IPS-18c (cell line): Measurements from ENCODE around the gene KCNH3.

Experiments used
- H3K4me3 ChIP-seq: 2 replicates; pipeline ENCODE4 v1.7.0; 2013; ENCODE audit warnings: low read depth, mild to moderate bottlenecking, low read length, moderate library complexity; ENCODE audit not compliant: insufficient read depth
- H3K9me3 ChIP-seq: one replicate; pipeline ENCODE4 v1.6.1; 2013; ENCODE audit warnings: mild to moderate bottlenecking, low read length, moderate library complexity; ENCODE audit not compliant: control insufficient read depth, insufficient read depth

KCNH3 gene

DNA sequence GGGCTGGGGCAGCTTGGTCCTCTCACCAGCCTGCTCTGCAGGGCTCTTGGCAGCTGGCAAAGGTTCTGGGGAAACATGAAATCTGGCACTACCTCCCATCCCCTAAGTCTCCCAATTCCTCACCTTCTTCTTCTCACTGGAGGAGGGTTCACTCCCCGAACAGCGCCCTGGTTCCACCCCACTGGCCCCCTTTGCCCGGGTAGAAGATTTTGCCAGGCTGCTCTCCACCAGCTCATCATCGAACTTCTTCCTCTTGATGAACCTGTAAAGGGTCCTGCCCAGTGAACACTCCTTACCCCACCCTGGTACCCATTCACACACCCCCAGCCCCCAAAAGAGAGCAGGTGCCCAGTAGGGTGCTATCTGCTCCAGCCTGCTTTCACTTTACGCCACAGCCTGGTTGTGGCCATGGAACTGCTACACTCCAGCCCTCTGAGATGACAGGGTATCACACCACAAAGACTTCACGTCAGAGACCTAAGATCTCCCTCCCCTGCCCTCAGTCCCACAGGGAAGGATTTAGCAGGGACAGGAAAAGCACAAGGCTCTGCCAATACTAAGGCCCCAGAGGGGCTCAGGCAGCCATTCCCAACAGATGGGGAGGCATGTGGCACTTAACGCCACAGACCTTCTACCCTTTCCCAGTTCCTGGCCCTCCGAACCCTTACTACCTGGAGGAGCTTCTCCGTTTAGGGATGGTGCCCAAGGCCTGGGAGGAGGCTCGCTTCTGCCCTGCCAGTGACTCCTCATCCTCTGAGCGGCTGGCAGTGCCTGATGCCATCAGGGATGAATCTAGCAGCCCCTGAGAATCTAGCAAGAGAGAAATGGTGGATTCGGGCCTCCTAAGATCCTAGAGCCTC, 26.8 kb downstream of the KCNH3 start:
- H3K9me3 ChIP-seq = no peaks in the 10 kb centered on the region
- no peak overlapping the region for H3K4me3 ChIP-seq

DNA sequence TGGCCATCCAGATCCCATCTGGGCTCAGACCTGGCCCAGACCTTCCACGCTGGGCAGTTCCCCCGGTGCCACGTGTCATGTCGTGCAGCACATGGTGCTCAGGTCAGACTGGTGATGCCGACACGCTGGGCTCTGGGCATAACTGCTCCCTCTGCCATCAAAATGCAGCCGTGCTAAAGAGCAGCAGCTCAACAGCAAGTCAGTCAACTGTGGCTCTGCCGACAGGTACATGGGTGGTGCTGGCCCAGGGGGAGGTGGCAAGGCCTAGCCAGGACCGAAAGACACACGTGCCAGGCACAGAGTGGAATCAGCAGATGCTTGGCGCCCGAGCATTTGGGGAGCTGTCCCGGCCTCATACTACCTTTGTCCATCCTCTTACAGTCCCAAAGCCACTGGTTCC, 27.5 kb downstream of the KCNH3 start:
- H3K4me3 ChIP-seq = no peak overlapping the region
- no peaks in the 10 kb centered on the region for H3K9me3 ChIP-seq

DNA sequence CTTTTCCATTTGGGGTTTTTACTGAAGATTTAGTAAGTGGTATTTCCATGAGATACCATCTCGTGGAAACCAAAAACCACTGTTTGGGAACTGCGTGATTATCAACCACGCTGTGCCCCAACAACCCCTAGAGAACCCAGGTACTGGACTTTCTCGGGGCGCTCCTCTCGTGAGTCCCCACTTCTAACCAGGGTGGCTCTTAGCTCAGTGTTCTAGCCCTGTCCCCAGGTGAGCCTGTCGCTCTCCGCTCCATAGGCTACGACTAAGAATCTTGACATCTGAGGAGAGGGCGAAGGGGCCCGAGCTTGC, 28.4 kb downstream of the KCNH3 start:
- H3K9me3 ChIP-seq = no peaks in the 10 kb centered on the region
- peak overlapping the region; percentile 71 for H3K4me3 ChIP-seq

DNA sequence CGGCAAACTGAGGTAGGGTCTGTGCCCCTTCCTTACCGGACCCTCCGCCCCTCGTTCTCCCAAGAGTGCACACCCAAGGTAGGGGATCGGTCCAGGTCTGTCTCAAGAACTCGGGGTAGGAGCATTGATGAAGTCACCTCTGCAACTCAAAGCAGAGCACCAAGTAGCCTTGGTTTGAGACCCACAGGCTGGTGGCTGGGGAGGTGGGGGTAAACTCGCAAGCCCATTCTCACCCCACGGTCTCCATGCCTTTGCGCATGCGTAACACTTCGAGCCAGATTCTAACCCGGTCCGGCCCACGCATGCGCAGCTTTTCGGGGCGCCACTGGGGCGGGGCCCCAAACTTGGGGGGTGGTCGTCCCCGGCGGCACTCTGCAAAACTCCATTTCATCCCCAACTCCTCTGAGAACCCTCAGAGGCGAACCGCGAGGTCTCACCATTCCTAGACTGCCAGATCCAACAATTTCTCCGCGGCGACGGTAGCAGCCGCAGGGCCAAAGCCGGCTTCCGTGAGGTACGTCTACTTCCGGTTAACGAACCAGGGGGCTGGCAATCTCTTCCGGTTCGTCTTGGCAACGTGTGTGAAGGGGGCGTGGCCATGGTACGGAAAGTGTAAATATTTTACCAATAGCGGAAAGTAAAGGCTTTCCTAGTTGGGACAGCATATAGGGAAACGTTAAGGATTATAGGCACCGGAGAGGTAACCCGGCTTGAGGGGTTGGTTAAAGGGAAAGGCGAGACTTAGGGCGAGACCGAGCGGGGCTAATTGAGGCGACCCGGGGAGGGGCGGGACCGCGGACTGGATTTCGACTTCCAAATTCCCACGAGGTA, 29.0 kb downstream of the KCNH3 start, which contains the start of gene MCRS1:
Gene MCRS1 (minus strand): TSS at position 532 of the 831 bp plus-strand sequence. CDS start 1,411 bp downstream, outside the sequence.
- no peaks in the 10 kb centered on the region for H3K9me3 ChIP-seq
- H3K4me3 ChIP-seq = peak within 1 kb of the TSS; percentile 71

DNA sequence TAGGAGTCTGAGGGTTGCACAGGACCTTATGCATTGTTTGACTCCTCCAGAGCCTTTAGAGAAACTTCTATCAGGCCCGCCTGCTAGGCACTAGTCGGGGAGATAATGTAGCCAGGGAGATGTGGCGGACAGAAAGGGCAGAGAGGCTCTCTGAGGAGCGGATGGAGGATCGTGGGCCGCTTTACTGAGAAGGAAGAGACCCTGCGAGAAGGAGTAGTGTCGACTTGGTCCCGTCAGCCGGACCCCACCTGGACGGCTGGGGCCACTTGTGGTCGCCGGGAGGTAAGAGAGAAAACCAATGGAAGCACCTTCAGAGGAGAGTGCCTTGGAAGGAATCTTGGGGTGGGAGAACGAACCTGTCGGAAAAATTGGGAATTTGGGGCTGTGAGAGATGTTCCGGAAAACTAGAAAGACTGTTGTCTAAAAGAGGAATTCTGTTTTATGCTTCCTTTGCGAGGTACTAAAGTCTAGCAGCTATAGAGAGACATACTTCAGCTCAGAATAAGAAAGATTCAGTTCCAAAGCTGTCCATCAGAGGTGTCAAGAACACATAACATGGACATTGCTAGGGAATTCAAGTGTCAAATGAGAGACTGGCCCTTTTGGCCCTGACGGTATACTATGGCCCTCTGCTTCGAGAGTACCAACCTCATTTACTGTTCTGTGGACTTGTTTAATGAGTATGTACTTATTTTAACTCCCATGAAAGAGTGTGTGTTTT, 29.8 kb downstream of the KCNH3 start:
- H3K4me3 ChIP-seq = peak overlapping the region; percentile 71
- no peaks in the 10 kb centered on the region for H3K9me3 ChIP-seq

DNA sequence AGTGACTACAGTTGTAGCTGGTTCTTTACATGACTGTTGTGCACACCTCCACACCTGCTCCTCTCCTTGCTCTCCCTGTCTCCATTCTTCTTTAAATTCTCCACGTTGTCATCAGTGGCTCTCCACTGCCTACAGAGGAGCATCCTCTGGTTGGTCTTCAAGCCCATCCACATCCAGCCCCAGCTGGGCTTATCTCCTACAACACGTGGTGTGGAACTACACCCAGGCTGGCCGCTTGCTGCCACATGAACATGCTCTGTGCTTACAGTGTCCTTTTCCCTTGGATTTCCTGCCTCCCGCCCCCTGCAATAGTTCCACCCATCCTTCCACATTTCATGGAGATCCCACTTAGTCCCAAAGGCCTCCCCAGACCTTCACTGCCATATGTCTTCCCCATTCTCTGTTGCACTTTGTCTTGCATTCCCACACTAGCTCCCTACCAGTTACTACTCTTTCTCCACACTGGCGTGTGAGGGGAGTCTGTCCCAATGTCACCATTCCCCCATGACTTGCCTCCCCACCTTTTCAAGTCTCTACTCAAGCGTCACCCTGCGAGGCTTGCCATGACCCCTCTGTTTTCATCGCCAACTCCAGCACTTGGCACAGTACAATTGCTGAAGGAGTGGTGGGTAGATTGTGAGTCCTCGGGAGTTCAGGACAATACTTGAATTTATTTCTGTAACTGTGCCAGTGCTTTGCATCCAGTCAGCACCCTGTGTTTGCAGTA, 38.9 kb downstream of the KCNH3 start:
- Histone ChIP-seq H3K9me3 (no peaks in the 10 kb centered on the region), H3K4me3 (no peak overlapping the region)

DNA sequence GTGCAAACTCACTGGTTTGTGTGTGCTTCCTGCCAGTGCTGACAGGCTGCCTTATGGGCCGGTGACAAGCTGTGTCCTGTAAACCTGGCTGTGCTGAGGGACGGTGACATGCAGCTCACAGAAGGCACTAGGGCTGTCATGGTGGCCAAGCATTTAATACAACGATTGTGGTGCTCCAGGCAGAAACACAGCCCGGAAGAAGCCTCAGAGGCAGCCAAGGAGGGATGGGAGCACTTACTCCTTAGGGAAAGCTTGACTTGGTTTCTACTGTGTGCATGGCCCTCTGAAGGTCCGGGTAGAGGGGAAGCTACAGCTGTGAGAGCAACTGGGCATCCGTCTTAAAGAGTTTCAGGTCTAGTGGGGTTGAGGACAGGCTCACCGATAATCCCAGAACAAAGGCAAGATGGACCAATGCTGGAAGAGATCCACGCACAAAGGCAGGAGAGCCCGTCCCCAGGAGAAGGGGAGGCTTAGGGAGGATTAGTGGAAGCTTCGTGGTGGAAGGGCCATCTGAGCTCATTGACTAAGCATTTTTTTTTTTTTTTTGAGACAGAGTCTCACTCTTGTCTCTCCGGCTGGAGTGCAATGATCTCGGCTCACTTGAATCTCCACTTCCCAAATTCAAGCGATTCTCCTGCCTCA, 39.8 kb downstream of the KCNH3 start:
- H3K9me3 ChIP-seq = no peaks in the 10 kb centered on the region
- H3K4me3 ChIP-seq = no peak overlapping the region

DNA sequence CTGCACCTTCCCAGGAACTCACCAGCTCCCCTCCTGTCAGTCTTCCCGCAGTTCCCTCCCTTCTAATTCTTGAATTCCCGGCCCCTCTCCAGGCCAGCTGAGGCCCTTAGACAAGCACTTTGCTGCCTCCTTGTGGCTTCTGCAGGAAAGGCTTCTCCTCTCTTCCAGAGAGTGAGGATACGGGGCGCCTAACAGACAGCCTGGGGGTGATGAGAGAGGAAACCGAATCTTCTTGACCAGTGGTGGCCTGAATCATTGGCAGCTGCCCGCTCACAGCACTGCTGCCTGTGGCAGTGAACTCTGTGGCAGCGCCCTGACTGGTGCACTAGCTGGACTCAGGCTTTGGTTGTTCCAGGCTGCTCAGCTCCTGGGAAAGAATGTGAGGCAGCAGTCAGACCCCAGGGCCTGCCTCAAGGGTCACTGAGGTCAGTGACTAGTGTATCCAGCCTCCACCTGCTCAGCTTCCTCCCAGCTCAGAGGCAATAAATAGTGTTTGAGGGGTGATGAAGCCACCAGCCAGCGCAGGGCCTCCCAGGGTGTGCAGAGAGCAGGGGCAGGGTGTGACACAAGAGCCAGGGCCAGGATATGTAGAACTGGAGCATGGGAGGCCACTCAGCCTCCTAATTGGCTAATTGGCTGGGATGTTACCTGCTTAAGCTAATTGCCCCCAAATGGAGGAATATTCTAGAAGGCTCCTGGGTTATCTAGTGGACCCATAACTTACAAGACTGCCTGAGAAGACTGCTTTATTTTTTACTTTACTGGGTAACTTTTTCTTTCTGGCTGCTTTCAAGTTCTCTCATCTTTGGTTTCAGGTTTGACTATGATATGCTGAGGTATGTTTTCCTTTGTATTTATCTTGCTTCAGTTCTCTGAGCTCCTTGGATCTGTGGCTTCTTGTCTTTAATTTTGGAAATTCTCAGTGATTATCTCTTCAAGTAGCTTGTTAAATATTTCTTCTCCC, 42.0 kb downstream of the KCNH3 start:
- no peak overlapping the region for H3K4me3 ChIP-seq

DNA sequence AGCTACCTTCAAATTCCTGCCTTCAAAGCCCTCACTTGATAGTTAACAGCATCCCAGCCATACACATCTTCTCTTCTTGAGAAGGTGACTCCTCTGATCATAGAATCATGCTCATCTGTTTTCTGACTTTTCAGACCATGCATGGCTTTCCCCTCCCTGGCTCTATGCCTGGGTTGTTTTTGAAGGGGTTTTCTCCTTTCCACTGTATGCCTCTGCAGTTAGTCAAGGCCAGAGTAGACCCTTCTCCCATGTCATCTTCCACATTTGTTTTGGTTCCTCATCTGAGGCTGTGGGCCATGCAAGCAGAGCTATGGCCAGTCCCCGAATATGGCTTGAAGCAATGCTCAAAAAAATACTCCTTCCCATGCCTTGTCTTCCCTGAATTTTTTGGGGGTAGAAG, 43.4 kb downstream of the KCNH3 start:
- H3K9me3 ChIP-seq = no peaks in the 10 kb centered on the region
- H3K4me3 ChIP-seq = no peak overlapping the region

More for the DNA sequence above, 42.0 kb downstream of the KCNH3 start:
- no peaks in the 10 kb centered on the region for H3K9me3 ChIP-seq

DNA sequence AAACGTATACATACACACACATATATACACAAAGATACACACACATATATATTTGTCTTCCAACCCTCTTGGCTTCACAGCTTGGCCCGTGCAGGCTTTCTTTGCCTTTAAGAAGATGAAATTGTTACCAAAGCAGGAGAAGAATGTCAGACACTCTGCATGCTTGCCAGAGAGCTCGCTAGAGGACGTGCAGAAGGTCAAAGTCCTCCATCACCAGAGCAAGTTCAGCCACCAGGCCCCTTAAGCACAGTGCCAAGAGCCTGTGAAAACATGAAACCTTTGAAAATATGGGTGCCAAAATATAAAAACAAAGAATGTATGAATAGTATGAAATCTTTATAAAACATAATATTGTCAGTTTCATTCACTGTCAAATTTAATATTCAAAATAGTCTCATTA, 44.0 kb downstream of the KCNH3 start:
- H3K9me3 ChIP-seq = no peaks in the 10 kb centered on the region
- no peak overlapping the region for H3K4me3 ChIP-seq

DNA sequence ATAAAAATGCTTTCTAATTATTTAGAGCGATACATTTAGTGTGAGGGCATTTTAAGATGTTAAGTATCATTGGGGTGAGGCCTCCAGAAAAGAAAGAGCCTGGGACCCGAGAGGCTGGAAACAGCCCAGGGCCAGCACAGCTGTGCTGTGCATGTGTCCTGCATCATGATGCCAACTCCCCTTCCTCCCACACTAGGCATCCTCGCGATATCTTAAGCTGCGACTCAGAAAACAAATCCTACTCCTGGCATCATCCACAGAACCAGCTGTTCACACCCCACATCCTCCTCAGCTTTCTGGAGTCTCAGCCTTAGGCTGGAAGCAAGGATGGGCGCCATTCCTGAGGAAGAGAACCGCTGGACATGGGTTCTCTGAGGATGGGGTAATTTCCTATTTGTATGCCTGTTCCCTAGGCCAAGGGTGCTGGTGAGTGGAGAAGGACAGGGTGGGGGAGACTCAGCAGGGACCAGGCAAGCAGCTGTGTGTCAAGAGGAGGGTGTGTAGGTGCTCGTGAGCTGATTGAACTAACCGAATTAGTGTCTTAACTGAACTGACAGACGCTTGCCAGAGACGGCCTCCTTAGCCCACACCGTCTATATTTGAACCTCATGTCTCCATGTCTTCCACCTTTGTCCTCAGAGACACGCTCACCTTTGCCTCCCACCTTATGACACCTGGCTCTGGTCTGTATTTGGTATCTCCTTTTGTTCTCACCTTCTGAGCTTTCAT, 44.7 kb downstream of the KCNH3 start:
- H3K9me3 ChIP-seq = no peaks in the 10 kb centered on the region
- no peak overlapping the region for H3K4me3 ChIP-seq

DNA sequence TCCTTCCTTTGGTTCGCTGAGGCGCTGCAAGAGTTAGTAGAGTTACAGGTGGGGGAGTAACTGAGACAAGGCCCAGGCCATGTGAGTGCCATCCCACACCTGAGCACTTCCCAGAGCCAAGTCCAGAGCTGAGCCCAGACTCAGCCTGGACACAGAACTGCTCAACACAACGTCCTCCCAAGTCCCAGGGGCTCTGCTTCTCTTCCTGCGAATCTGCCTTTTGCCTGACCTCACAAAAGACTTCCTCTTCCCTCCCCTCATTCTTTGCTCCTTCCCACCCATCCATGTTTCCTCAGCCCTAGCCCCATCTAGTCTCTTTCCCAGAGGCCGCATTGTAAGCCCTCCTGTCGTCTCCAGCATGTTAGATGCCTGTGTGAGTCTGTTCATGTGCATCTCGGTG, 45.8 kb downstream of the KCNH3 start:
- Histone ChIP-seq H3K9me3 (no peaks in the 10 kb centered on the region), H3K4me3 (no peak overlapping the region)

DNA sequence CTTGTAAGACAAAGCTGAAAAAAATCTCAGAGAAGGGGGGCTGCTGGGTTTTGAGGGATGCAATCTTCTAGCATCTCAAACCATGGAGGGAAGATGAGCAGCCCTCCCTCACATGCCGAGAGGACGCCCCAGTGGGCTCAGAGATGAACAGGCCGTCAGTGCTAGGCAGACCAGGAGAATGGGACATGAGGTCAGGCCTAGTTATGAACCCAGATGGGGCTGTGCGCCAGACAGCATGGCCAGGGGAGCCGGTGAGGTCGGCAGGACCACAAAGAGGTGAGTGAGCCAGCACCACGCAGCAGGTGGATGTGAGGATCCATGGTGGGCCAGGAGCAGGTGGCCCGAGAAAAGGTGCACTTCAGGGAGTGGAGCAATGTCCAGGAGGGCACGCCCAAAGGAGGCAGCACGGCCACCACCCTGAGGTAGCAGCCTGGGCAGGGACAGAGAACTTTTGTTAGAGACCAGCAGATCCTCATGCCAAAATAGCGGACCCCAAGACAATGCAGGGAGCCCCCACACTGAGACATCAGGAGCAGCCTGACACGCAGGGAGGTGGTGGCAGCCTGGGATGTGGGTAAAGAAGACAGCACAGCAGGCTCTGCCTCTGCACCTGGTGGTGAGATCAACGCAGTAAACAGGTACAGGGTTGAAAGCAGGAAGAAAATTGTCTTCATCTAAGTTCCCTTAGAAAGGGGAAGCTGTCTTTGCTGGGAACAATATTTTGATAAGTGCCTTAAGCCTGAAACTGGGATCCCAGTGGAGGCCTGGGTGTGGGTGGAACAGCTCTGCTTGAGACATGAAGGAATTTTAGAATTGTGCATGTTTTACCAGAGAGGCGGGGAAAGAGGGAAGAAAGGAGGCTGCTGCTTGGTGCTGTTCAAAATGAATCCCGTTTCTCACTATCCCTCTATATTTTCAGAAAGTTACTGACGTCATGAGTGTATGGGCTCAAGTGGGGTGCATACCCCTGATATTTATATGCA, 46.9 kb downstream of the KCNH3 start:
- no peak overlapping the region for H3K4me3 ChIP-seq
- H3K9me3 ChIP-seq = no peaks in the 10 kb centered on the region

DNA sequence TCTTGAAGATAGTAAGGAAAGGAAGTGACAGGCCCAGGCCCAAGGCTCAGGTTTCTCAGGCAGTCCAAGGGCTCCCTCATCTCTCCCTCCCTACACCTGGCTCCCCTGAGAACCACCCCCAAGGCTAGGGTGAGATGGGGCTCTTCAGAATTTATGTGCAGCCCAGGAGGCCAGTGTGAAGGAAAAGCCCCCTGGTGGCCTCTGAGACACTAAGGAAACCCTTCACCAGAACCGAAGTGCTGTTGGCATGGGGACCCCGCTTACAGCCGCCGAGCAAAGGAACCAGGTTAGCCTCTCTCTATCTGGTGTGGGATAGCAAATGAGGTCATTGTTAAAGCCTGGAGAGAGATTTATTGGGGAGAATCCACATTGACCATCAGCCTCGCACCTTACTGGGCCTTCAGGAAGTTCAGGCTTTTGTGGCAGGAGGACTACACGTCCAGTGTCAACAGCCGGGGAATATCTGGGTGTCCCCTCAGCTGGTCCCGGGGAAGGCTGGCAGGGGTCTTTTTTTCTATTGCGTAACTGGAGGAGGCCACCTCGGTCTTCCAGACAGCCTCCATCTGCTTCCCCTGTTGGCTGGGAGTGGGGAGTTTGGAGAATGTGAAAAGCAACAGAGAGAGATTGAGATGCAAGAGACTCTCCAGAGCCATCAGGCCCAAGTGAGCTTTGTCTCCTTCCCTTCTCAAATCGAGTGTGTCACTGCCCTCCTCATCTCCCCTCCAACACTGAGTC, 48.5 kb downstream of the KCNH3 start:
- Histone ChIP-seq H3K9me3 (no peaks in the 10 kb centered on the region), H3K4me3 (no peak overlapping the region)
